ENCODE measurements around the gene FIGN. TPM values are rescaled to one million over a fixed set of nuclear protein-coding genes. Genes with fewer than 3 reads are reported as not detected.

FIGN gene
- total RNA-seq, 4 donors from 2014 or later = 5.8 to 12.0 (median 11.1) TPM

- DNase-seq (ENCODE audit: extremely low spot score) = no peak
- no peaks in the 10 kb centered on the region for H3K9me3 ChIP-seq
- 96% methylated on average over 4 of the region's 4 CpGs for WGBS
- no peak overlapping the region for H3K27ac ChIP-seq (replicated peaks in 1 of 4)
- H3K36me3 ChIP-seq = no peaks in the 10 kb centered on the region
- TF ChIP-seq POLR2A (IDR thresholded peaks at IDR 0.05; ENCODE audit: low read depth) = no peak
- no peak for TF ChIP-seq CTCF (IDR thresholded peaks at IDR 0.05)
- TF ChIP-seq POLR2AphosphoS5 (IDR thresholded peaks at IDR 0.05) = no peak
- TF ChIP-seq EP300 (IDR thresholded peaks at IDR 0.05) = no peak
- H3K4me1 ChIP-seq = peaks cover 4 to 15% (median 11%) of the 10 kb centered on the region in 4 donors
- no peaks in the 10 kb centered on the region for H3K27me3 ChIP-seq
- no peak overlapping the region for H3K4me3 ChIP-seq
- intact Hi-C loops (cut with DNase I) = no loop called here
These were observed 27.5 kb downstream of the FIGN start for GRCh38 chr2:163708265-163708664.

GRCh38 chr2:163703386-163703785 is 32.4 kb downstream of the FIGN start:
- Histone ChIP-seq H3K27me3 (no peaks in the 10 kb centered on the region), H3K9me3 (no peaks in the 10 kb centered on the region), H3K4me3 (no peak overlapping the region), H3K36me3 (no peaks in the 10 kb centered on the region), H3K4me1 (peaks cover 9 to 23% (median 18%) of the 10 kb centered on the region in 4 donors), H3K27ac (replicated peaks in 1 of 4) (no peak overlapping the region)
- intact Hi-C loops (cut with DNase I) = no loop called here
- DNase-seq (ENCODE audit: extremely low spot score) = no peak
- no peak for TF ChIP-seq POLR2AphosphoS5 (IDR thresholded peaks at IDR 0.05)
- TF ChIP-seq EP300 (IDR thresholded peaks at IDR 0.05) = no peak
- TF ChIP-seq POLR2A (IDR thresholded peaks at IDR 0.05; ENCODE audit: low read depth) = no peak
- TF ChIP-seq CTCF (IDR thresholded peaks at IDR 0.05) = no peak
- WGBS = 91% methylated on average over 1 of the region's 1 CpG

GRCh38 chr2:163701399-163702195 is 34.2 kb downstream of the FIGN start:
- peaks cover 15 to 34% (median 20%) of the 10 kb centered on the region in 4 donors for H3K4me1 ChIP-seq
- H3K9me3 ChIP-seq = no peaks in the 10 kb centered on the region
- WGBS = 84% methylated on average over 7 of the region's 7 CpGs
- intact Hi-C loops (cut with DNase I) = no loop called here
- H3K36me3 ChIP-seq = no peaks in the 10 kb centered on the region
- no peak for TF ChIP-seq EP300 (IDR thresholded peaks at IDR 0.05)
- no peak for DNase-seq (ENCODE audit: extremely low spot score)
- no peak overlapping the region for H3K4me3 ChIP-seq
- H3K27ac ChIP-seq (replicated peaks in 1 of 4) = no peak overlapping the region
- no peaks in the 10 kb centered on the region for H3K27me3 ChIP-seq

GRCh38 chr2:163698857-163699256 is 37.0 kb downstream of the FIGN start:
- Histone ChIP-seq H3K27ac (replicated peaks in 1 of 4) (no peak overlapping the region), H3K9me3 (no peaks in the 10 kb centered on the region), H3K4me3 (no peak overlapping the region), H3K36me3 (no peaks in the 10 kb centered on the region), H3K27me3 (no peaks in the 10 kb centered on the region), H3K4me1 (peaks cover 18 to 40% (median 20%) of the 10 kb centered on the region in 4 donors)
- WGBS = 41% methylated on average over 1 of the region's 1 CpG
- intact Hi-C loops (cut with DNase I) = no loop called here
- no peak for DNase-seq (ENCODE audit: extremely low spot score)
- TF ChIP-seq POLR2AphosphoS5 (IDR thresholded peaks at IDR 0.05) (no peak), CTCF (IDR thresholded peaks at IDR 0.05) (no peak), POLR2A (IDR thresholded peaks at IDR 0.05; ENCODE audit: low read depth) (no peak), EP300 (IDR thresholded peaks at IDR 0.05) (no peak)

- 84% methylated on average over 5 of the region's 5 CpGs for WGBS
- peaks cover 20 to 48% (median 27%) of the 10 kb centered on the region in 4 donors for H3K4me1 ChIP-seq
- H3K9me3 ChIP-seq = no peaks in the 10 kb centered on the region
- DNase-seq (ENCODE audit: extremely low spot score) = no peak
- TF ChIP-seq CTCF (IDR thresholded peaks at IDR 0.05) (no peak), EP300 (IDR thresholded peaks at IDR 0.05) (no peak), POLR2AphosphoS5 (IDR thresholded peaks at IDR 0.05) (no peak), POLR2A (IDR thresholded peaks at IDR 0.05; ENCODE audit: low read depth) (no peak)
- no peak overlapping the region for H3K4me3 ChIP-seq
- H3K36me3 ChIP-seq = no peaks in the 10 kb centered on the region
- H3K27me3 ChIP-seq = no peaks in the 10 kb centered on the region
- intact Hi-C loops (cut with DNase I) = no loop called here
- no peak overlapping the region for H3K27ac ChIP-seq (replicated peaks in 1 of 4)
These were observed 37.8 kb downstream of the FIGN start for GRCh38 chr2:163697846-163698637.
